ENCODE measurements around the gene ENPP3.

ENPP3 gene

GRCh38 chr6:131721161-131721560 lies 84.1 kb downstream of the ENPP3 start:
- H3K9me3 Mint-ChIP-seq = no peaks in the 10 kb centered on the region
- no peaks in the 10 kb centered on the region for H3K4me1 Mint-ChIP-seq
- no peak overlapping the region for H3K4me3 Mint-ChIP-seq
- no peak overlapping the region for H3K27ac Mint-ChIP-seq
- H3K27me3 Mint-ChIP-seq = no peaks in the 10 kb centered on the region
- ATAC-seq (ENCODE audit: low read depth) (no peak), DNase-seq (ENCODE audit: low spot score in 2 of 2) (no peak)
- H3K36me3 Mint-ChIP-seq = no peaks in the 10 kb centered on the region

- DNase-seq (ENCODE audit: low spot score in 2 of 2) = no peak
- ATAC-seq (ENCODE audit: low read depth) = no peak
- no peaks in the 10 kb centered on the region for H3K4me1 Mint-ChIP-seq
Measured at GRCh38 chr6:131724114-131724513, 87.0 kb downstream of the ENPP3 start.

GRCh38 chr6:131727467-131727866 lies 90.4 kb downstream of the ENPP3 start:
- Mint-ChIP-seq H3K27me3 (peaks cover 1% of the 10 kb centered on the region), H3K4me1 (no peaks in the 10 kb centered on the region), H3K9me3 (no peaks in the 10 kb centered on the region), H3K4me3 (no peak overlapping the region), H3K27ac (no peak overlapping the region), H3K36me3 (no peaks in the 10 kb centered on the region)
- ATAC-seq (ENCODE audit: low read depth) (no peak), DNase-seq (ENCODE audit: low spot score in 2 of 2) (no peak)

More at GRCh38 chr6:131724114-131724513, 87.0 kb downstream of the ENPP3 start:
- H3K27ac Mint-ChIP-seq = no peak overlapping the region
- H3K4me3 Mint-ChIP-seq = no peak overlapping the region
- no peaks in the 10 kb centered on the region for H3K9me3 Mint-ChIP-seq
- no peaks in the 10 kb centered on the region for H3K36me3 Mint-ChIP-seq
- no peaks in the 10 kb centered on the region for H3K27me3 Mint-ChIP-seq

- DNase-seq (ENCODE audit: low spot score in 2 of 2) (no peak), ATAC-seq (ENCODE audit: low read depth) (no peak)
- no peak overlapping the region for H3K27ac Mint-ChIP-seq
- no peaks in the 10 kb centered on the region for H3K9me3 Mint-ChIP-seq
- H3K27me3 Mint-ChIP-seq = peaks cover 1% of the 10 kb centered on the region
- no peaks in the 10 kb centered on the region for H3K4me1 Mint-ChIP-seq
- H3K4me3 Mint-ChIP-seq = no peak overlapping the region
- no peaks in the 10 kb centered on the region for H3K36me3 Mint-ChIP-seq
Measured at GRCh38 chr6:131727868-131728267, 90.8 kb downstream of the ENPP3 start.

GRCh38 chr6:131728296-131728939 lies 91.3 kb downstream of the ENPP3 start:
- no peaks in the 10 kb centered on the region for H3K4me1 Mint-ChIP-seq
- peaks cover 1% of the 10 kb centered on the region for H3K27me3 Mint-ChIP-seq
- DNase-seq (ENCODE audit: low spot score in 2 of 2) (no peak), ATAC-seq (ENCODE audit: low read depth) (no peak)
- H3K36me3 Mint-ChIP-seq = no peaks in the 10 kb centered on the region
- no peaks in the 10 kb centered on the region for H3K9me3 Mint-ChIP-seq
- no peak overlapping the region for H3K27ac Mint-ChIP-seq
- no peak overlapping the region for H3K4me3 Mint-ChIP-seq

- Mint-ChIP-seq H3K4me1 (no peaks in the 10 kb centered on the region), H3K36me3 (no peaks in the 10 kb centered on the region), H3K27me3 (peaks cover 1% of the 10 kb centered on the region), H3K4me3 (no peak overlapping the region), H3K27ac (no peak overlapping the region), H3K9me3 (no peaks in the 10 kb centered on the region)
- no peak for ATAC-seq (ENCODE audit: low read depth)
- DNase-seq (ENCODE audit: low spot score in 2 of 2) = no peak
Measured at GRCh38 chr6:131729550-131729949, 92.4 kb downstream of the ENPP3 start.

- Mint-ChIP-seq H3K4me3 (no peak overlapping the region), H3K9me3 (no peaks in the 10 kb centered on the region), H3K4me1 (no peaks in the 10 kb centered on the region), H3K36me3 (no peaks in the 10 kb centered on the region), H3K27me3 (peaks cover 1% of the 10 kb centered on the region), H3K27ac (no peak overlapping the region)
- ATAC-seq (ENCODE audit: low read depth) (no peak), DNase-seq (ENCODE audit: low spot score in 2 of 2) (no peak)
Measured at GRCh38 chr6:131730264-131730663, 93.2 kb downstream of the ENPP3 start.

GRCh38 chr6:131731224-131731623 lies 94.1 kb downstream of the ENPP3 start:
- Mint-ChIP-seq H3K9me3 (no peaks in the 10 kb centered on the region), H3K4me1 (no peaks in the 10 kb centered on the region), H3K36me3 (no peaks in the 10 kb centered on the region), H3K27ac (no peak overlapping the region), H3K27me3 (peaks cover 1% of the 10 kb centered on the region), H3K4me3 (no peak overlapping the region)
- DNase-seq (ENCODE audit: low spot score in 2 of 2) = no peak
- no peak for ATAC-seq (ENCODE audit: low read depth)

- H3K36me3 Mint-ChIP-seq = no peaks in the 10 kb centered on the region
- peaks cover 3% of the 10 kb centered on the region for H3K27me3 Mint-ChIP-seq
- no peak for ATAC-seq (ENCODE audit: low read depth)
- no peak overlapping the region for H3K27ac Mint-ChIP-seq
- DNase-seq (ENCODE audit: low spot score in 2 of 2) = no peak
- no peaks in the 10 kb centered on the region for H3K4me1 Mint-ChIP-seq
- H3K4me3 Mint-ChIP-seq = no peak overlapping the region
- no peaks in the 10 kb centered on the region for H3K9me3 Mint-ChIP-seq
Measured at GRCh38 chr6:131733376-131734016, 96.4 kb downstream of the ENPP3 start.

- ATAC-seq (ENCODE audit: low read depth) = no peak
- Mint-ChIP-seq H3K27me3 (peaks cover 2% of the 10 kb centered on the region), H3K27ac (no peak overlapping the region), H3K36me3 (no peaks in the 10 kb centered on the region), H3K4me1 (no peaks in the 10 kb centered on the region), H3K4me3 (no peak overlapping the region), H3K9me3 (no peaks in the 10 kb centered on the region)
- no peak for DNase-seq (ENCODE audit: low spot score in 2 of 2)
Measured at GRCh38 chr6:131736003-131736596, 99.0 kb downstream of the ENPP3 start.

GRCh38 chr6:131736811-131737210 lies 99.7 kb downstream of the ENPP3 start:
- H3K4me3 Mint-ChIP-seq = no peak overlapping the region

GRCh38 chr6:131739136-131739535 lies 102.0 kb downstream of the ENPP3 start:
- DNase-seq (ENCODE audit: low spot score in 2 of 2) (no peak), ATAC-seq (ENCODE audit: low read depth) (no peak)
- no peaks in the 10 kb centered on the region for H3K9me3 Mint-ChIP-seq
- no peak overlapping the region for H3K27ac Mint-ChIP-seq
- no peaks in the 10 kb centered on the region for H3K36me3 Mint-ChIP-seq
- no peak overlapping the region for H3K4me3 Mint-ChIP-seq
- peaks cover 6% of the 10 kb centered on the region for H3K4me1 Mint-ChIP-seq
- peaks cover 2% of the 10 kb centered on the region for H3K27me3 Mint-ChIP-seq

More at GRCh38 chr6:131736811-131737210, 99.7 kb downstream of the ENPP3 start:
- ATAC-seq (ENCODE audit: low read depth) = no peak
- Mint-ChIP-seq H3K27ac (no peak overlapping the region), H3K36me3 (no peaks in the 10 kb centered on the region), H3K4me1 (peaks cover 4% of the 10 kb centered on the region), H3K27me3 (peaks cover 2% of the 10 kb centered on the region), H3K9me3 (no peaks in the 10 kb centered on the region)
- DNase-seq (ENCODE audit: low spot score in 2 of 2) = no peak

- H3K4me1 Mint-ChIP-seq = peaks cover 6% of the 10 kb centered on the region
- ATAC-seq (ENCODE audit: low read depth) (no peak), DNase-seq (ENCODE audit: low spot score in 2 of 2) (no peak)
- no peak overlapping the region for H3K27ac Mint-ChIP-seq
- peaks cover 2% of the 10 kb centered on the region for H3K27me3 Mint-ChIP-seq
- H3K9me3 Mint-ChIP-seq = no peaks in the 10 kb centered on the region
- no peaks in the 10 kb centered on the region for H3K36me3 Mint-ChIP-seq
- H3K4me3 Mint-ChIP-seq = no peak overlapping the region
Measured at GRCh38 chr6:131740161-131740560, 103.1 kb downstream of the ENPP3 start.

GRCh38 chr6:131741688-131742393 lies 104.7 kb downstream of the ENPP3 start:
- H3K4me1 Mint-ChIP-seq = peaks cover 6% of the 10 kb centered on the region
- DNase-seq (ENCODE audit: low spot score in 2 of 2) = no peak
- no peak overlapping the region for H3K27ac Mint-ChIP-seq
- H3K9me3 Mint-ChIP-seq = no peaks in the 10 kb centered on the region
- peaks cover under 1% of the 10 kb centered on the region for H3K27me3 Mint-ChIP-seq
- no peak overlapping the region for H3K4me3 Mint-ChIP-seq
- no peaks in the 10 kb centered on the region for H3K36me3 Mint-ChIP-seq
- ATAC-seq (ENCODE audit: low read depth) = no peak
